HTR-8/SVneo (cell line): ENCODE data around the gene FHIT.
"Not testable (repeated sequence)": the region's sequence is repeated elsewhere in the genome, so short reads cannot be mapped to it uniquely, and the experiment has no call there.

Experiments used
- DNase-seq: peaks from one replicate; pipeline ENCODE4 v3.0.0; 2011; ENCODE audit warnings: low spot score, mixed read lengths; ENCODE audit not compliant: insufficient read length
- FAIRE-seq: peaks from 2 replicates; lab custom pipeline; 2011; peaks lifted over from hg19 to GRCh38; lab: Jason Lieb, UNC

FHIT gene

GRCh38 chr3:61231693-61232092 is 19.6 kb downstream of the FHIT start:
- FAIRE-seq: no peak

GRCh38 chr3:61227799-61228198 is 23.5 kb downstream of the FHIT start:
- FAIRE-seq (no peak), DNase-seq (no peak)

More at GRCh38 chr3:61231693-61232092, 19.6 kb downstream of the FHIT start:
- DNase-seq: no peak

GRCh38 chr3:61226166-61226686 is 25.0 kb downstream of the FHIT start:
- no peak for FAIRE-seq
- DNase-seq: no peak

- no peak for DNase-seq
- no peak for FAIRE-seq
Observed at GRCh38 chr3:61224823-61225222, 26.4 kb downstream of the FHIT start.

GRCh38 chr3:61223451-61223850 is 27.8 kb downstream of the FHIT start:
- FAIRE-seq (no peak), DNase-seq (no peak)

GRCh38 chr3:61222467-61222866 is 28.8 kb downstream of the FHIT start:
- FAIRE-seq: no peak
- no peak for DNase-seq

- no peak for DNase-seq
- no peak for FAIRE-seq
Observed at GRCh38 chr3:61221759-61222362, 29.4 kb downstream of the FHIT start.

GRCh38 chr3:61218504-61218903 is 32.7 kb downstream of the FHIT start:
- DNase-seq (no peak), FAIRE-seq (no peak)

- DNase-seq, FAIRE-seq: not testable (repeated sequence)
Observed at GRCh38 chr3:61216171-61216570, 35.1 kb downstream of the FHIT start.

GRCh38 chr3:61202086-61202485 is 49.2 kb downstream of the FHIT start:
- FAIRE-seq (no peak), DNase-seq (no peak)

GRCh38 chr3:61201071-61201470 is 50.2 kb downstream of the FHIT start:
- DNase-seq: no peak
- no peak for FAIRE-seq

- DNase-seq (no peak), FAIRE-seq (no peak)
Observed at GRCh38 chr3:61200270-61200669, 51.0 kb downstream of the FHIT start.

GRCh38 chr3:61199843-61200242 is 51.4 kb downstream of the FHIT start:
- DNase-seq (no peak), FAIRE-seq (no peak)

- FAIRE-seq (no peak), DNase-seq (no peak)
Observed at GRCh38 chr3:61194892-61195538, 56.2 kb downstream of the FHIT start.

GRCh38 chr3:61192222-61192621 is 59.0 kb downstream of the FHIT start:
- no peak for FAIRE-seq

GRCh38 chr3:61190205-61190604 is 61.0 kb downstream of the FHIT start:
- not testable (repeated sequence) for DNase-seq, FAIRE-seq

More at GRCh38 chr3:61192222-61192621, 59.0 kb downstream of the FHIT start:
- no peak for DNase-seq

GRCh38 chr3:61186030-61186429 is 65.2 kb downstream of the FHIT start:
- no peak for DNase-seq
- FAIRE-seq: no peak

GRCh38 chr3:61184956-61185355 is 66.3 kb downstream of the FHIT start:
- no peak for FAIRE-seq
- DNase-seq: no peak

- FAIRE-seq (no peak), DNase-seq (no peak)
Observed at GRCh38 chr3:61182662-61183061, 68.6 kb downstream of the FHIT start.

GRCh38 chr3:61181874-61182273 is 69.4 kb downstream of the FHIT start:
- FAIRE-seq: no peak
- no peak for DNase-seq

- DNase-seq (no peak), FAIRE-seq (no peak)
Observed at GRCh38 chr3:61180206-61180605, 71.0 kb downstream of the FHIT start.

- no peak for DNase-seq
- FAIRE-seq: no peak
Observed at GRCh38 chr3:61178167-61178566, 73.1 kb downstream of the FHIT start.
